HG03432 (cell line): ENCODE results near the gene ZYX.
"Not testable (repeated sequence)": the region's sequence is repeated elsewhere in the genome, so short reads cannot be mapped to it uniquely, and the experiment has no call there.

Experiments used
- ATAC-seq: cut with Tn5 transposase; IDR thresholded peaks from one replicate; pipeline ENCODE4 v1.9.1; 2021; ENCODE audit warnings: mild to moderate bottlenecking, moderate library complexity; ENCODE audit not compliant: unreplicated experiment

Gene ZYX

DNA sequence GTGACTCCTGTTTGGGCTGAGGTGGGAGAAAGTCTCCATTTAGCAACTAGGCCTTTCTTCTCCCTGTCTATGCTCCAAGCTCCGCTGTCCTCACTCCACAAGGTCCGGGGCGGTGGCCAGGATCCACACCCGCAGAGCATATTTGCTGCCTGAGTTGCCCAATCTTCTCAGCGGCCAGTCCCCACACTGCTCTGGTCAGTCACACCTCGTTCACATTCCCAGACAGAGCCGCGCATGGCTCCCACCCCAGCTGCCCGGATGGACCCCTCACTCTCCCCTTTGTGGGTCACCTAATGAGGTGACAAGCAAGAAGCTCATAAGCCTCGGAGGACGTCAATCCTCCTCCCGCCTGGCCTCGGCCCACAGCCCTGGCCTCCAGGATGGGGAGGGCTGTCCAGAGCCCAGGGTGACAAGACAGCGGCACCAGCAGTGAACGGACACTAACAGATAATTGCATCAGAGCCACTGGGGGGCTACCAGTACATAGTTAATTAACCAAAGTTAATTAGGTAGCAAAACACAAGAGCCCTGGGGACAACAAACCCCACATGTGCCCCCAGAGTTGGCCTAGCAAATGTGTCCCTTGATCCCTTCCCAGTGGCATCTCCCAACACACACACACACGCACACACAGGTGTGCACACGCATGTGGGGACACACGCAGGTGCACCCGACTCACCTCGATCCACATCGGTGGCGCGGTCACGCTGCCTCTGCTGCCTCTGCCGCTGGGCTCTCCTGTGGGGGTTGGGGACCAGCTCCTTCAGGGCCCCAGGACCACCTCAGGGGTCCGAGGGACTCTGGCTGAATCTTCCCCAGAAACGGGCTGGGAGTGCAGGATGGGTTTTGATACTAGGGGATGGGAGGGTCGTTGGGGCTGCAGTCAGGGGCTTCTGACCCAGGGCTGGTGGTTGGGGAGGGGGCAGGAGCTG, 15.7 kb downstream of the ZYX start:
- ATAC-seq = no peak

DNA sequence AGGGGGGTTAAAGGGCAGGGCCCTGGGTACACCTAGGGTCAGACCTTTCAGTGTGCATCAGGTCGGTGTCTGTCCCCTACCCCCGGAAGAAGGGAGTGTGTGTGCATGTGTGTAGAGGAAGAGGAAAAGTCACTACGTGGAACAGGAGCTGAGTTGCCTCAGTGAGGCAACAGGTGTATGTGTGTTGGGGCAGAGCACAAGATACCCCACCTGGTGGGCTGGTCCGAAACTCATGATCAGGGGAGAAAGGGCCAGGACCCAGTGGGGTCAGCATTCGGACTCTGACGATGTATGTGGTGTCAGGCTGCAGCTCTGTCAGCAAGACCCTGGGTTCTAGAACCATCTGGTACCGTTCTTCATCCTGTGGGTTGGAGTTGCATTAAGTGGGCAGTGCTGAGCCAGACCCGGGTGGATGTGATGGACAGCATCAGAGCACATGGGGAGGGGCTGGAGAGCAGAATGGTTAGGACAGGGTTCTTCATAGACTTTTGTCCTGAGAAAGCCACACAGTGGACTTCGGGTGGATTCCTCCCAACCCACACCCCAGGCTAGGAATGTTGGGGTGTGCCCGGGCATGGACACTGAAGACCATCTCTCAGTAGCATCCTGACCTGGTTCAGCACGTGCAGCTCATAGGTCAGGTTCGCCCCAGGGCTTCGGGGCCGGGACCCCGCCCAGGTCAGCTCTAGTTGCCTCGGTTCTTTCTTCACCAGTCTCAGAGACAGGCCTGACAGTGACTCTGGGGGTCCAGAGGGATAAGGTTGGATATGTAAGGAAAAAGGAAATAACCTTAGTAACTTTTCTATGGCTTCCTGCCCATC, 16.8 kb downstream of the ZYX start:
- no peak for ATAC-seq

DNA sequence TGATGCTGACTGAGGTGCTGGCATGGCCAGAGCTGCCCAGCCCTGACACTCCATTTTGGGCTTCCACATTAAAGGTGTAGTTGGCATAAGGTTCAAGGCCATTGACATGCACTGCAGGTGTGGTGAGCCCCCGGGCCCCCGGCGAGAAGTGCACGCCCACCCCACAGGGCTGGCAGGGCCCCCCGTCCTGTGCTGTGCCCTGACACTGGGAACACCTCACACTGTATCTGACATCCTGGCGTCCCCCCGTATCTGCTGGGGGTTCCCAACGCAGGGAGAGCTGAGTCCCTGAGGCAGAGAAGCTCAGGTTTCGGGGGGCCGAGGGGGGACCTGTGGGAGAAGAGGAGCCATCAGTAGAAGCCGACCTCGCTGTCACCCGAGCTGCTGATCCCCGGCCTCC, 17.5 kb downstream of the ZYX start:
- ATAC-seq = no peak

DNA sequence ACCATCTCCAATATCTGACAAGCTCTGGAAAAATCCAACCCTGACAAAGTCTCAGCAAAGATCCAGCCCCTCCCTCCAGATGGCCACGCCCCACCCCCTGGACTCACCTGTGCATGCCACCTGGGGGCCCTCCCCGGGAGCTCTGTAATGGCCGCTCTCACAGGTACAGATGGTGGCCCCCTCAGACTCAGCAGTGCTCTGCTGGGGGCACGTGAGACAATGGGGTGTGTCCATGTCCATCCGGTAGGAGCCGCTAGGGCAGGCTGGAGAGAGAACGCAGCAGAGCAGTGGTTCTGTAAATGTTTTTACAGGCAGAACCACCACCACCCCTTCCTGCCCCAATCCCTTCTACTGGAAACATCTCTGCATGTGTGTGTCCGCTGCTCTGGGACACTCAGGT, 18.0 kb downstream of the ZYX start:
- ATAC-seq = no peak

DNA sequence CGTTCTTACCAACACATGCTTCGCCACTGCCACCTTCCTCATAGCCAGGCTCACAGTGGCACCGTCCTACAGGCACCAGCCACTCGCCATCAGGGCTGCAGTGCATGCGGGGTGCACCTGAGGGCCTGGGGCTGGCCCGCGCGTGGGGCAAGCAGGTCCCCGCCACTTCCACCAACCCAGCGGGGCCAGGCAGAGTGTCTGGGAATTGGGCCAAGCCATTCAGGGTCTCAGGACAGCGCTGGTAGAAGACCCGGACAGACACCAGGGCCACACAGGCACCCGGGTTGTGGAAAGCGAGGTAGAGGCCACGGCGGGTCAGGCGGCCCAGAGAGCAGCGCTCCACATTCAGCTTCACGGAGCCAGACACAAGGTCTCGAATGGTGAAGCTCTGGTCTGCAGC, 18.5 kb downstream of the ZYX start:
- ATAC-seq = no peak

DNA sequence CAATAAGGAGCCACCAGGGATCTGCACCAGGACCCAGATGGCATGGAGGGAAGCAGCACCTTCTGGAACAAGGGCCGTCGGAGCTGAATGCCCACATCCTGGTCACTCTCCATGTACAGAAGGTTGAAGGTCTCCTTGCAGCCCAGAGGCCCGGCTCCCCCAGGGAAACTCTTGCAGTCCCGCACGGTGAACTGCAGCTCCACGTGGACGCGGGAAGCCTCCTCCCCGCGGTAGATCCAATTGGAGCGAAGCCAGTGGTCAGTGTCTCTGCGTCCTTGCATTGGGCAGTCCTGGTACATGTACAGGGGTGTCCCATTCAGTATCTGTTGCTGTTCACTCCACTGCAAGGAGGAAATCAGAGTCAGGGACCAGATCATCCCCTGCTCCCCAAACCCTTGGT, 20.1 kb downstream of the ZYX start:
- ATAC-seq = no peak

DNA sequence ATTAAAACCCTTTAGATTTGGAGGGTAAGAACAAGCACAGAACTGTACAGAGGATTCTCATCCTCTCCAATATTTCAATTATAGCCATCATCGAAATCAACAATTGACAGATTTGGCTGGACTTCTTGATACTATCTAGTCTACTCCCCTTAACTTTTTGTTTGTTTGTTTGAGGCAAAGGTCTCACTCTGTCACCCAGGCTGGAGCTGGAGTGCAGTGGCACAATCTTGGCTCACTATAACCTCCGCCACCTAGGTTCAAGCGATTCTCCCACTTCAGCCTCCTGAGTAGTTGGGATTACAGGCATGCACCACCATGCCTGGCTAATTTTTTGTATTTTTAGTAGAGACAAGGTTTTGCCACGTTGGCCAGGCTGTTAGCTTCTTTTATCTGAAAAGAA, 21.1 kb downstream of the ZYX start:
- not testable (repeated sequence) for ATAC-seq

DNA sequence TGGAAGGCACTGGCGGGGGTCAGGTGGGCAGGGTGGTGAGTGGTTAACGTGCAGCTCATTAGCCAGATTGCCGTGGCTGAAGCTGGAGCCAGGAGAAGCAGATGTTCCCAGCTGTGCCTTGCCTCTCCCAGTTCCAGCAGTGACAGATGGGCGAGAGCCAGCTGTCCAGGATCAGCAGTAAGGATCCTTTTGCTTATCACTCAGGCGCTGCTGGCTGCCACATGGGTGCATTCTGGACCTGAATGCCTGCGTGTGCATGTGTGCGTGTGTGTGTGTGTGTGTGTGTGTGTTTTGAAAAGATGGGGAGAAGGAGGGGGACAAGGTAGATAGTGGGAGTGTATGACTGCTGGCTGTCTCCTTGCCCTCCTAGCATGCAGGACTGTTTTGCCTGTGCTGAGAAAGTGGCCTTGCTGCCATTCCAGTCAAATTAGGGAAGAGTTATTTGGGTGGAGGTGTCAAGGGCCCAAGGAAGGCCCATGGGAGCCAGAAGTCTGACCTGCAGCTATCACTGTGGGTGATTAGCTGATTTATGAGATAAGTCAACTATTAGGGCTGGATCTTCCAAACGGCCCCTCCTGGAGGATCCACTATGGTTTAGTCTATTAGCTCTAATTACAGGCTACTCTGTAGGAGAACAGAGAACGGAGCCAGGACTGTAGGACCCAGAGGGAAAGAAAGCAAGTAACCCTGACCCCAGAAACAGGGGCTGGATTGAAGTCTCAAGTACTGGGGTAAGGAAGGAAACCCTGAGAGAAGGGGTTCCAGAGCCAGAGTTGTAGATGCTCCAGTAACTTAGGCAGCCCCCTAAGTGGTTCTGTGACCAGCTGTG, 24.2 kb downstream of the ZYX start:
- no peak for ATAC-seq

DNA sequence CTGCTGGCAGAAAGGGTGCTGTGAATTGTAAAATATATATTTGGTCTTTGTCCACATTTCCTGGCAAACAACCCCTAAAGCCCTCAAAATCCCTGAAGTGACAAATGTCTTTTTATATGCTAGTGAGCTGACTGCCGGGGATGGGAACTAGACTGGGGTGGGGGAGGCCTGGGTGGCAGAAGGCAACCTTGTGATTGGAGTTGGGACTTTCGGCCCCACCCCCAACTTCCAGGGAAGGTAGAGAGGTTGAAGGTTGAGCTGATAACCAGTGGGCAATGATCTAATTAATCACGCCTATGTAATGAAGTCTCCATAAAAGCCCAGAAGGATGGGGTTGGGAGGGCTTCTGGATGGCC, 24.8 kb downstream of the ZYX start:
- no peak for ATAC-seq

DNA sequence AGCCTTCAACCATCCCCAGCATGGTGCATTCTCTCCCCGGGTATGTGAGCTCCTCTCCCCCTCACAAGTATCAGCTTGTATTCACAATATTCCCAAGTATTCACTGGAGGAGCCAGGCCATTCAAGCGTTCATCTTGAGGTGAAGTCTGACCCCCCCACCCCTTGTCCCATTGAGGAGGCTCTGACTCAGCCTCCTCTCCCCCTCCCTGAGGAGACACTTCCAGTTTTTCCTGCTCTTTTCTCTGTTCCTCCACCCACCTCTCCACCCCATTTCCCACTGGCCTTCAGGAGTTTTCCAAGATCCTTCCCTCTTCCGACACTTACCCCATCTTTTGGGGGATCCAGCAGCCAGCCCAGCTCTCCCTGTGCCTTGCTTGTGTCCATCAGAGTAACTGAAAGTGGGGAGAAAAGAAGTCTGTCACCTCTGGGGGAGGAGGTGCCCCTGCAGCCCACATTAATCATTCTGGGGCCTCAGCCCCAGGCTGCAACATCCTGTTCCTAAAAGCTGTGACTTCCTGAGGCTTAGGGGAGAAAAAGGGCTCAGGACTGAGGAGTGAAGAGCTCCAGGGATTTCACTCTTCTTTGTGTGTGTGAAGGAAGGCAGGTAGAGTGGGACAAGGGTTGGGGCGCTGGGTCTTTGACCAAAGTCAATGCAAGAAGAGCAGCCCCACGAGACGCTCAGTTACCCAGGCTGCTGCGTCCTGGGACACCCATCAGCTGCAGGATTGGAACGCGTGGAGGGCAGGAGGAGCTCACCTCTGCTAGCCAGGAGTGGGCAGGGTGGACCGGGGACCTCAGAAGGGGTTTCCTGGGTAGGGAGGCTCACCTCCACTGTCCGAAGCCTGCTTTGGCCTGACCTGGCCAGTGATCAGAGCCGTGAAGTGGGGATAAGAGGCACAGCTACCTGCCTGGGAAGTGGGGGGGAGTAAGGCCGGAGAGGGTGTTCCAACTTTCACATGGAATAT, 26.4 kb downstream of the ZYX start:
- ATAC-seq = no peak

DNA sequence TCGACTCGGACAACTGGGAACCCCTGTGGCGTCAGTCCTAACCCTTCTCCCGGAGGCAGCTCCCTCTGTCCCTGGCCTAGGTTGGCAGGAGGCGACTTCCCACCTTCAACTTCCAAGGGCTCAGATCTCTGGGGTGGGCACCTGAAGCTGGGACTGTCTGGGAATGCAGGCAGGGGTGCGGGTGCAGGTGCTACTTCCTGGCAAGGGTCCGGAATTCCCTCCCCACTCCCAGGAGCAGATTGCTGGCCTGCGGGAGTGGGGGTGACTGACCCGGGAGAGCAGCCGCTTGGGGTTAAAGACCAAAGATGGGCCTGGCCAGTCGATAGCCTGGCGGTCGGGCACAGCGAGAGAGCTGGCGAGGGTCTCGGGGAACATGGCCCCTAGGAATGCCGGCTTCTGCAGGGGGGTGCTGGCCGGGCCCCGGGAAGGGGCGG, 27.1 kb downstream of the ZYX start:
- no peak for ATAC-seq

DNA sequence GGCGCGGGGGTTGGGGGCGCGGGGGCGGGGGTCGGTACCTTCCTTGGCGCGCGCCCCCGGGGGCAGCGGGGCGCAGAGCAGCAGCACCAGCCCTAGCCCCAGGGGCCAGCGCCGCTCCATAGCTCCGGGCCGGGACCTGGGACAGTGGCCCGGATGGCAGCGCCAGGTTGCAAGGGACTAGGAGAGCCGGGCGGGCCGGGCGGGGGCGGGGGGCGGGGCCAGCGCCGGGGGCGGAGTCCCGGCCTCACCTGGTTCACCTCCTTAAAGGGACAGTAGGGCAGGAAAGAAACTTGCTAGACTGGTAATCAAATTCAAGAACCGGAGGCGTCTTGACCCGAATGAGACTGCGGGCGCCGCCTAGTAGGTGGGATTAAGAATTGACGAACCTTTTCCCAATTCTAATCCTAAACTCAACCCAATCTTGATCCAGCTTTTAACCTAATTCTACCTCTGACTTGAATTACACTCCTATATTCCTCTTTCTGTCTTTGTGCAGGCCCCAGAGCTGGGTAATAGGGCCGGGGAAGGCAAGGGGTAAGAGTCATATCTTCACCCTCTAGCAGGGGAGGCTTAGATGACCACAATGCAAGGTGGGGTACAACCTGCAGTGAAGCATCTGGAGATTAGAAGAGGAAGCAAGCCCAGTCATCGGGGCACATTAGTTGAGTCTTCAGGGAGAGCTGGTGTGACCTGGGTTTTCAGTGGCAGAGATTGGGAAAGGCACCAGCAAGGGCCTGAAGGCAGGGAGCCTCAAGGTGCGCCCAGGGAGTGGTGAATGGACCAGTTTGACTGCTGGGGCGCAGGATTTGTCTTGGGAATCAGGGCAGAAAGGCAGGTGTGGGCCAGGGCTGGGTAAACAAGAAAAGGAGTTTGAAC, 27.8 kb downstream of the ZYX start, which contains the start of gene EPHA1:
Gene EPHA1, minus strand, starts transcription at position 171 of the 876 bp plus-strand sequence. Its CDS starts 51 bp downstream, at position 120.
- ATAC-seq = no peak

DNA sequence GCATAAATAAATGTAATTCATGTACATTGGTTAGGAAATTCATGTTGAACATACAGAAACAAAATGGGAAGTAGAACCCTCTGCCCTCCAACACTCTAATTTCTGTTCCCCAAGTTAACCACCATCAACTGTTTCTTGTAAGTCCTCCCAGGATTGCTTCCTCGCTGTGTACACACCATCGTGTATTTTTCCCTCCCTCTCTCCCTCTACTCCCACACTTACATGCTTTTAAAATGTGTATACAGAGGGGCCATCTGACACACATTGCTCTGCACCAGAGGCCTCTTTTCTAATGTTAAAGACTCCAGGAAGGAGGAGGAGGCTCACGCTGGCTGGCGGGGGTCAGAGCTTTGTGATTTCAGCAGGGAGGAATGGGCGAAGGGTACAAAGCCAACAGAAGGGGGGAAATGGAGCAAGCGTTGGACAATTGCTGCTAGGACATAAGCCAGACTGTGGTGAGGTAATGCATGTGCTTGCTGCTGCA, 29.4 kb downstream of the ZYX start:
- no peak for ATAC-seq

DNA sequence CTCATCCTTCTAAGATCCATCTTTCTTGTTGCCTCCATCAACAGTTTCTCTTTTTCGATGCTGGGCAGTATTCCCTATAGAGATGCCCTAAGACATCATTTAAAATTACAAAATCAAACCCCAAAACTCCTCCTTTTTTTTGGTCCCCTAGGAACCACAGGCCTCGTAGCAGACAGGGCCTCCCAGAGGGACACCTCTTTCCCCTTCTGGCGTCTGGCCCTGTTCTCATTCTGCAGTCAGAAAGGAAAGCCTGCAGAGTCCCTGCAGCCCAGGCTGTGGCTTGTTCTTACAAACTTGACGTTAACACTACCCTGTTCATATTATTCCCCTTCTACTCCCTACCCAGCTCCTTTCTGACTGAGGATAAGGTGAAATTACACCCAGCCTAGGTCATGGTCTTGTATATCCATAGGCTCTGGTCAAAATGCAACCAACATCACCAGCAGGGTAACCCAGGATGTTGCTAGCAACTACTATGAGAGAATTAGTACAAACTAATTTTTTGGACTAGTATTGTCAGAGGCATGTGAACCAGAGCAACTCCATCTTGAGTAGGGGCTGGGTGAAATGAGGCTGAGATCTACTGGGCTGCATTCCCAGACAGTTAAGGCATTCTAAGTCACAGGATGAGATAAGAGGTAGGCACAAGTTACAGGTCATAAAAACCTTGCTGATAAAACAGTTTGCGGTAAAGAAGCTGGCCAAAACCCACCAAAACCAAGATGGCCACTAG, 31.0 kb downstream of the ZYX start:
- no peak for ATAC-seq

DNA sequence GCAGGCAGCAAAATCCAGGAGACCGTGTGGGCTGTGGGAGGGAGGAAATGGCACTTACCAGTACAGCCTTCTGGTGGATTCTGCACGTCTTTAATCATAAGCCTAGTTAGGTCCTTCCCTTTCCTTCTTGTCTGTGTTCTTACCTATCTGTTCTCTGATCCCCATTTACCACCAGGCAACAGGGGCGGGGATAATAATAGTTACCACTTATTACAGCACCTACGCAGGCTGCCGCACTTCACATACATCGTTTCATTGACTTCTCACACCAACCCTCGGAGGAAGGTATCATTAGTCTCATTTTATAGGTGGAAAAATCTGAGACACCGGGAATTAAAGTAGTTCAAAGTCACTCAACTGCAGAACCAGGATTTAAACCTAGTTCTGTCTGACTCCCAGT, 32.0 kb downstream of the ZYX start:
- ATAC-seq = no peak

DNA sequence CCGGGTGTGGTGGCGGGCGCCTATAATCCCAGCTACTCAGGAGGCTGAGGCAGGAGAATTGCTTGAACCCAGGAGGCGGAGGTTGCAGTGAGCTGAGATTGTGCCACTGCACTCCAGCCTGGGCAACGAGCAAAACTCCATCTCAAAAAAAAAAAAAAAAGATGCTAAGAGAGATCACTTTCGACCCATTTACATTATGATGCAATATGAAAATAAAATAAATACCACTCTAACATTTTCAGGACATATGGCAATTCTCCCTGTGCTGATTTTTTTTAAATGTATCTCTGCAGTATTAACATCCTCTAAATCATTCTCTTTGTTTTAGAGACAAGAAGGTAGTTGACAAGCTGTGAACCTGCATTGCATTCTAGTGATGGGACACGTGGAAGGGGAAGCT, 34.1 kb downstream of the ZYX start:
- not testable (repeated sequence) for ATAC-seq

DNA sequence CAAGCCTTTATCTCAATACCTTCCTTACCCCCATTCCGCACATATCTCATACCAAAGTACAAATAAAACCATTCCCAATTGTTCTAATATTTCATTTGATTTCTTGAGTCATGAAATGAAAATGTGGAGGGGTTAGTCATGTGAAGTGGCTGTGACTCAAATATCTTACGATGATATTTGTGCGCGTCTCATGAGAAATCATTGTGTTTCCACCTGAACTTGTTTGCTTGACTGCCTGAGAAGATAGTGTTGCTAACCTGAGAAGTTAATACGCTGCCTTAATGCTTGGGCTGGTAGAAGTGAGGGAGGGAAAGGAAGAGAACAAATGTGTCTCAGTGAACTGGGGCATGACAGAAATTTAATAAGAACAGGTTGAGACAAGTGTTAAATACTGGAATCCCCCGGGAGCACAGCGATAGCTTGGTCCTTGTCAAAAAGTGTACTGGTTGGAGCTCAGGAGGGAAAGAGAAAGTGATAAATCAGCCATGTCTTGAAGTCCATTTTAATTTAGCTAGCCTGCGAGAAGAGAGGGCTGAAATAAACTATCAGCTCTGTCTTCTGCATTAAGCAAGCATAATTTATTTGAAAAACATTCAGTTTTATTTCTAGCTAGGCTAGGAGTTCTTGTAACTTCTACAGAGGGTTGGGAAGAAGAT, 34.7 kb downstream of the ZYX start:
- no peak for ATAC-seq
